ENCODE results near the gene FOLR1.
"Not testable (repeated sequence)": the region's sequence is repeated elsewhere in the genome, so short reads cannot be mapped to it uniquely, and the experiment has no call there.

Gene FOLR1

DNA sequence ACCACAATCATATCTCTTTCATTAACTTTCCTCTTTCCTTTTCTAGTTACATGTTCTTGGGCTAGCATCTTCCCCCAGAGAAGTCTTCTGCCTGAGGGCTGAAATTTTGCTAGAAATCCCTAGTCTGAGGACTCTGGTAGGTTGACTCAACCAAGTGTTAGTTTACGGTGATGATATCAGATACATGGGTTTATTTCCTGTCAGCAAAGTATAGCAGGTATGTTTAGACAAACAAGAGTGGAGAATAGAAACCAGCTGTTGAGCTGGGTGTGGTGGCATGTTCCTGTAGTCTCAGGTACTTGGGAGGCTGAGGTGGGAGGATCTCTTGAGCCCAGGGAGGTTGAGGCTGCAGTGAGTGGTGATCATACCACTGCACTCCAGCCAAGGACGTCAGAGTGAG, 11.2 kb downstream of the FOLR1 start:
- Histone ChIP-seq H3K4me3 (ENCODE audit: low read depth, low read length, poor library complexity, severe bottlenecking) (no peak overlapping the region), H3F3A (ENCODE audit: insufficient read depth, low read length) (no peaks in the 10 kb centered on the region), H3K9ac (ENCODE audit: low read length) (no peak overlapping the region), H4K20me1 (ENCODE audit: insufficient read depth, low read length) (no peaks in the 10 kb centered on the region), H3K79me2 (ENCODE audit: insufficient read depth, low read length) (no peaks in the 10 kb centered on the region), H2AFZ (ENCODE audit: low read length) (no peak overlapping the region), H3K27me3 (ENCODE audit: insufficient read depth, low read length) (no peaks in the 10 kb centered on the region), H3K27ac (ENCODE audit: low read depth, low read length, poor library complexity, severe bottlenecking) (no peak overlapping the region), H3K36me3 (ENCODE audit: insufficient read depth, low read length) (no peaks in the 10 kb centered on the region), H3K4me2 (ENCODE audit: low read length) (no peak overlapping the region), H3K4me1 (ENCODE audit: insufficient read depth, low read length, severe bottlenecking) (no peaks in the 10 kb centered on the region), H3K9me2 (ENCODE audit: low read depth, low read length) (no peaks in the 10 kb centered on the region), H3K9me3 (ENCODE audit: low read length) (no peaks in the 10 kb centered on the region)
- TF ChIP-seq, protein P1, sequence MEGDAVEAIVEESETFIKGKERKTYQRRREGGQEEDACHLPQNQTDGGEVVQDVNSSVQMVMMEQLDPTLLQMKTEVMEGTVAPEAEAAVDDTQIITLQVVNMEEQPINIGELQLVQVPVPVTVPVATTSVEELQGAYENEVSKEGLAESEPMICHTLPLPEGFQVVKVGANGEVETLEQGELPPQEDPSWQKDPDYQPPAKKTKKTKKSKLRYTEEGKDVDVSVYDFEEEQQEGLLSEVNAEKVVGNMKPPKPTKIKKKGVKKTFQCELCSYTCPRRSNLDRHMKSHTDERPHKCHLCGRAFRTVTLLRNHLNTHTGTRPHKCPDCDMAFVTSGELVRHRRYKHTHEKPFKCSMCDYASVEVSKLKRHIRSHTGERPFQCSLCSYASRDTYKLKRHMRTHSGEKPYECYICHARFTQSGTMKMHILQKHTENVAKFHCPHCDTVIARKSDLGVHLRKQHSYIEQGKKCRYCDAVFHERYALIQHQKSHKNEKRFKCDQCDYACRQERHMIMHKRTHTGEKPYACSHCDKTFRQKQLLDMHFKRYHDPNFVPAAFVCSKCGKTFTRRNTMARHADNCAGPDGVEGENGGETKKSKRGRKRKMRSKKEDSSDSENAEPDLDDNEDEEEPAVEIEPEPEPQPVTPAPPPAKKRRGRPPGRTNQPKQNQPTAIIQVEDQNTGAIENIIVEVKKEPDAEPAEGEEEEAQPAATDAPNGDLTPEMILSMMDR (IDR thresholded peaks at IDR 0.05; ENCODE audit: low read length) = no peak
- TF ChIP-seq EZH2 (IDR thresholded peaks at IDR 0.05; ENCODE audit: borderline replicate concordance, low read length) = no peak

DNA sequence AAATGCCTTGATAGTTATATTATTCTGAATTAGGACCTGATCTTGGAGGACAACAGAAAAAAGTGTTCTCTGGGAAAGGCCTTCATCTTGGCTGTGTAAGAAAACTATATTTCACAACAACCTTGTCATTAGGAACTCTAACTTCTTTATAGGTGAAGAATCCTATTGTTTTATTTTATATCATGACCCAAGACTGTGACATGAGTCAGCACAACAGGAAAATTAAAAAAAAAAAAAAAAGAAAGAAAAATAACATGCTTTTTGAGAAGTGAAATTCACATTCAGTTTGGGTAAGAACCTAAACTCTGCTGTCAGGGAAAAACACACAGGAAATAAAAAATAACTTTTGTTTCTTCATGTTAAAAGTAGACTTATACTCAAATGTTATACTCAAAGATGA, 12.9 kb downstream of the FOLR1 start:
- Histone ChIP-seq H3K4me3 (ENCODE audit: low read depth, low read length, poor library complexity, severe bottlenecking) (no peak overlapping the region), H3K36me3 (ENCODE audit: insufficient read depth, low read length) (no peaks in the 10 kb centered on the region), H3K4me1 (ENCODE audit: insufficient read depth, low read length, severe bottlenecking) (no peaks in the 10 kb centered on the region), H3K9ac (ENCODE audit: low read length) (no peak overlapping the region), H3F3A (ENCODE audit: insufficient read depth, low read length) (no peaks in the 10 kb centered on the region), H3K79me2 (ENCODE audit: insufficient read depth, low read length) (no peaks in the 10 kb centered on the region), H3K9me2 (ENCODE audit: low read depth, low read length) (no peaks in the 10 kb centered on the region), H3K4me2 (ENCODE audit: low read length) (no peak overlapping the region), H4K20me1 (ENCODE audit: insufficient read depth, low read length) (no peaks in the 10 kb centered on the region), H3K27ac (ENCODE audit: low read depth, low read length, poor library complexity, severe bottlenecking) (no peak overlapping the region), H2AFZ (ENCODE audit: low read length) (no peak overlapping the region), H3K9me3 (ENCODE audit: low read length) (0 out of 2 replicates have a peak, but pooled peaks cover 2% of the 10 kb centered on the region), H3K27me3 (ENCODE audit: insufficient read depth, low read length) (no peaks in the 10 kb centered on the region)
- no peak for TF ChIP-seq EZH2 (IDR thresholded peaks at IDR 0.05; ENCODE audit: borderline replicate concordance, low read length)
- TF ChIP-seq, protein P1 (IDR thresholded peaks at IDR 0.05; ENCODE audit: low read length) = no peak

- H2AFZ ChIP-seq (ENCODE audit: low read length); H3F3A ChIP-seq (ENCODE audit: insufficient read depth, low read length); H3K27ac ChIP-seq (ENCODE audit: low read depth, low read length, poor library complexity, severe bottlenecking); H4K20me1 ChIP-seq (ENCODE audit: insufficient read depth, low read length); H3K9me3 ChIP-seq (ENCODE audit: low read length); H3K9ac ChIP-seq (ENCODE audit: low read length); H3K4me3 ChIP-seq (ENCODE audit: low read depth, low read length, poor library complexity, severe bottlenecking); H3K4me2 ChIP-seq (ENCODE audit: low read length); H3K36me3 ChIP-seq (ENCODE audit: insufficient read depth, low read length); H3K9me2 ChIP-seq (ENCODE audit: low read depth, low read length); H3K79me2 ChIP-seq (ENCODE audit: insufficient read depth, low read length); H3K27me3 ChIP-seq (ENCODE audit: insufficient read depth, low read length); H3K4me1 ChIP-seq (ENCODE audit: insufficient read depth, low read length, severe bottlenecking): not testable (repeated sequence)
Observed at GRCh38 chr11:72206794-72207193, 14.9 kb downstream of the FOLR1 start.

DNA sequence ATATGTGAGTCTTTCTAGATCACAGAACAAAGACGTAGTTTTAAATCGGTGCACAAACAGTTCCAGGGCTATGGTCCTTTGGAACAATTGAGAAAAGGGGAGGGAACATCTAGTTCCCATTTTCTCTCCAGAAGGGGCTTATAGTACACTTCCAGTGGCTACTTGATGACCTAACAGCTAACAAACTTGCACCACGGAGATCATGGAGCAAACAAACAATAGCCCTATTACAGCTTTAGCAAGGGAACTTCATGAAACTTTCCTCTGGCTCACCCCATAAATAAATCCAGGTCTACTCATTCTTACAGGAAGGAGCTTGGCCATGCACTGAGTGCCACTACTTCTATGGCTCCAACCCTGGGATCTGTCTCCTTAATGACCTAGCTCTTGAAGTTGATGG, 16.3 kb downstream of the FOLR1 start:
- H3K4me2 ChIP-seq (ENCODE audit: low read length) = no peak overlapping the region
- H3K9ac ChIP-seq (ENCODE audit: low read length) = no peak overlapping the region
- H3K4me1 ChIP-seq (ENCODE audit: insufficient read depth, low read length, severe bottlenecking) = no peaks in the 10 kb centered on the region
- no peaks in the 10 kb centered on the region for H3K79me2 ChIP-seq (ENCODE audit: insufficient read depth, low read length)
- H4K20me1 ChIP-seq (ENCODE audit: insufficient read depth, low read length) = no peaks in the 10 kb centered on the region
- no peaks in the 10 kb centered on the region for H3K27me3 ChIP-seq (ENCODE audit: insufficient read depth, low read length)
- no peak overlapping the region for H3K4me3 ChIP-seq (ENCODE audit: low read depth, low read length, poor library complexity, severe bottlenecking)
- no peaks in the 10 kb centered on the region for H3F3A ChIP-seq (ENCODE audit: insufficient read depth, low read length)
- H3K36me3 ChIP-seq (ENCODE audit: insufficient read depth, low read length) = no peaks in the 10 kb centered on the region
- no peaks in the 10 kb centered on the region for H3K9me2 ChIP-seq (ENCODE audit: low read depth, low read length)
- H3K9me3 ChIP-seq (ENCODE audit: low read length) = 0 out of 2 replicates have a peak, but pooled peaks cover 3% of the 10 kb centered on the region
- no peak overlapping the region for H2AFZ ChIP-seq (ENCODE audit: low read length)
- TF ChIP-seq, protein P1 (IDR thresholded peaks at IDR 0.05; ENCODE audit: low read length) = no peak
- no peak for TF ChIP-seq EZH2 (IDR thresholded peaks at IDR 0.05; ENCODE audit: borderline replicate concordance, low read length)
- no peak overlapping the region for H3K27ac ChIP-seq (ENCODE audit: low read depth, low read length, poor library complexity, severe bottlenecking)
